Ishikawa (cell line): ENCODE data around the gene TMEM108.

Experiments used
- CEBPB ChIP-seq: IDR thresholded peaks from 2 replicates; pipeline ENCODE4 v1.6.1; 2012
- CREB1 ChIP-seq: IDR thresholded peaks from 2 replicates; pipeline ENCODE4 v1.6.1; 2012; ENCODE audit warnings: low read depth
- EGR1 ChIP-seq: IDR thresholded peaks from 2 replicates; pipeline ENCODE4 v1.6.1; 2012
- EP300 ChIP-seq: IDR thresholded peaks from 2 replicates; pipeline ENCODE4 v1.6.1; 2012; ENCODE audit warnings: borderline replicate concordance
- FOXM1 ChIP-seq: IDR thresholded peaks from 2 replicates; pipeline ENCODE4 v1.6.1; 2012; ENCODE audit warnings: low read depth, borderline replicate concordance
- NFIC ChIP-seq: IDR thresholded peaks from 2 replicates; pipeline ENCODE4 v1.6.1; 2012
- RAD21 ChIP-seq: IDR thresholded peaks from 2 replicates; pipeline ENCODE4 v1.6.1; 2012; ENCODE audit warnings: low read depth
- TAF1 ChIP-seq: IDR thresholded peaks from 2 replicates; pipeline ENCODE4 v1.6.1; 2012; ENCODE audit warnings: low read depth, mild to moderate bottlenecking
- TCF12 ChIP-seq: IDR thresholded peaks from 2 replicates; pipeline ENCODE4 v1.6.1; 2012; ENCODE audit warnings: low read depth
- TEAD4 ChIP-seq: IDR thresholded peaks from 2 replicates; pipeline ENCODE4 v1.6.1; 2012
- USF1 ChIP-seq: IDR thresholded peaks from 2 replicates; pipeline ENCODE4 v1.6.1; 2012
- YY1 ChIP-seq: IDR thresholded peaks from 2 replicates; pipeline ENCODE4 v1.6.1; 2012; ENCODE audit warnings: low read depth
- ZBTB7A ChIP-seq: IDR thresholded peaks from 2 replicates; pipeline ENCODE4 v1.6.1; 2012; ENCODE audit warnings: low read depth
- TF ChIP-seq, protein P1 (sequence below): IDR thresholded peaks from 2 replicates; pipeline ENCODE4 v1.6.1; 2012; ENCODE audit warnings: low read depth, mild to moderate bottlenecking
- TF ChIP-seq, protein P2 (sequence below): IDR thresholded peaks from 2 replicates; pipeline ENCODE4 v1.6.1; 2012

The TMEM108 gene

GRCh38 chr3:133300102-133300501, 261.9 kb downstream of the TMEM108 start:
- TF ChIP-seq TCF12 (no peak), TEAD4 (no peak), EP300 (no peak), TAF1 (no peak), FOXM1 (no peak), NFIC (no peak), EGR1 (no peak)

DNA sequence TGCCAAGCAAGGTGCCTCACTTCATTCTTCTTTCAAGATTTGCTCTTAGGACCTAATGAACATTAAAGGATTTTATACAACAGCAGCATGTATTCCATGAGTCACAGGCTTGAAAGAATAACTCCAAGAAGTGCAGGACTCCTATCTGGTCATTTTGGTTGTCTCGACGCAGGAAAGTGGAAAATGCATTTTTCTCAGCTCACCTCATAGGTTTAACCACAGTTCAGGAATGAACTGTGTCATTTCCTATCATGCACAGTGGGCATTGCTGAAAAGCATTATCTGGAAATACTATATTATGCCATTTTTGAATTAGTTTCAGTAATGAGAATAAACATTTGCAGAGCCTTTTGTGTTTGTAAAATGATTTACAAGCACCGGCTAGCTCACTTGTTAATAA, 263.0 kb downstream of the TMEM108 start:
- TF ChIP-seq TAF1 (no peak), CREB1 (no peak), EP300 (no peak)

GRCh38 chr3:133301731-133302130, 263.5 kb downstream of the TMEM108 start:
- TF ChIP-seq, protein P1, sequence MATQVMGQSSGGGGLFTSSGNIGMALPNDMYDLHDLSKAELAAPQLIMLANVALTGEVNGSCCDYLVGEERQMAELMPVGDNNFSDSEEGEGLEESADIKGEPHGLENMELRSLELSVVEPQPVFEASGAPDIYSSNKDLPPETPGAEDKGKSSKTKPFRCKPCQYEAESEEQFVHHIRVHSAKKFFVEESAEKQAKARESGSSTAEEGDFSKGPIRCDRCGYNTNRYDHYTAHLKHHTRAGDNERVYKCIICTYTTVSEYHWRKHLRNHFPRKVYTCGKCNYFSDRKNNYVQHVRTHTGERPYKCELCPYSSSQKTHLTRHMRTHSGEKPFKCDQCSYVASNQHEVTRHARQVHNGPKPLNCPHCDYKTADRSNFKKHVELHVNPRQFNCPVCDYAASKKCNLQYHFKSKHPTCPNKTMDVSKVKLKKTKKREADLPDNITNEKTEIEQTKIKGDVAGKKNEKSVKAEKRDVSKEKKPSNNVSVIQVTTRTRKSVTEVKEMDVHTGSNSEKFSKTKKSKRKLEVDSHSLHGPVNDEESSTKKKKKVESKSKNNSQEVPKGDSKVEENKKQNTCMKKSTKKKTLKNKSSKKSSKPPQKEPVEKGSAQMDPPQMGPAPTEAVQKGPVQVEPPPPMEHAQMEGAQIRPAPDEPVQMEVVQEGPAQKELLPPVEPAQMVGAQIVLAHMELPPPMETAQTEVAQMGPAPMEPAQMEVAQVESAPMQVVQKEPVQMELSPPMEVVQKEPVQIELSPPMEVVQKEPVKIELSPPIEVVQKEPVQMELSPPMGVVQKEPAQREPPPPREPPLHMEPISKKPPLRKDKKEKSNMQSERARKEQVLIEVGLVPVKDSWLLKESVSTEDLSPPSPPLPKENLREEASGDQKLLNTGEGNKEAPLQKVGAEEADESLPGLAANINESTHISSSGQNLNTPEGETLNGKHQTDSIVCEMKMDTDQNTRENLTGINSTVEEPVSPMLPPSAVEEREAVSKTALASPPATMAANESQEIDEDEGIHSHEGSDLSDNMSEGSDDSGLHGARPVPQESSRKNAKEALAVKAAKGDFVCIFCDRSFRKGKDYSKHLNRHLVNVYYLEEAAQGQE: no peak
- TF ChIP-seq YY1 (no peak), EP300 (no peak), USF1 (no peak), RAD21 (no peak), TEAD4 (no peak), CREB1 (no peak), FOXM1 (no peak), TAF1 (no peak)

DNA sequence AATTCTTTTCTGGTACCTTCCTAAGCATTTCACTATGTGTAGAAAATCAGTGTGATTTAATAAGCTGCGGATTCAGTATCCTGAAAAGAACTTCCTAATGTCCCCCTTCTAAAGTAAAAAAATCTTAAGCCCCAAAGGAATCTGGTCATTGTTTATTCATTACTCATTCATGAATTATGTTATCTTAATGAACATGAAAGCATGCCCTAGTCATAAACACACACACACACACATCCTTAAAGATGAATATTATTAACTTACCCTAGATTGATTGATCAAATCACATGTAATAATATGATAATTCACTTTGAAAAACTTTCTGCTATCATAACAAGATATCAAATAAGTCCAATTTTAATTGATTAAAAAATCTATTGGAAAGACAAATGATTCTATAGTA, 265.2 kb downstream of the TMEM108 start:
- TF ChIP-seq YY1 (no peak), USF1 (no peak), CEBPB (no peak), CREB1 (no peak), FOXM1 (no peak), EGR1 (no peak), TCF12 (no peak), ZBTB7A (no peak)

DNA sequence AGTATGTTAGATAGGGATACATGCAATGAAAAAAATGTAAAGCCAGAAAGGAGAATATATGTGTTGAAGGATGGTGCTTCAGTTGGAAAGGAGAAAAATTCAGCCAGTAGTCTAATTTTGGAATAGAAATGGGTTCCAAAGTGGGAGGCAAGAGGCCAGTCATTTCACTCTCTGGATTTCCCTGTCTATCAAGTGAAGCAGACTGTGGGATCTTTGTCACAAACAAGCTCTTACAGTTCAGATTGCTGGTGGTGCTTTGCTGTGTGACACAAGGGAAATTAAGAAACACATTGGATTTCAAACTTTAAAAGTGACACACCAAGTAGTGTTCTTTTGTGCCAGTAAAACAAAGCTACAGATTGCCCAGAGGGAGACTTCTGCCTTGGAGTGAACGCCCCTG, 279.7 kb downstream of the TMEM108 start:
- TF ChIP-seq, protein P2, sequence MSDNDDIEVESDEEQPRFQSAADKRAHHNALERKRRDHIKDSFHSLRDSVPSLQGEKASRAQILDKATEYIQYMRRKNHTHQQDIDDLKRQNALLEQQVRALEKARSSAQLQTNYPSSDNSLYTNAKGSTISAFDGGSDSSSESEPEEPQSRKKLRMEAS: no peak
- TF ChIP-seq CEBPB (no peak), YY1 (no peak), EGR1 (no peak), EP300 (no peak), TAF1 (no peak), FOXM1 (no peak), USF1 (no peak), ZBTB7A (no peak), CREB1 (no peak), RAD21 (no peak), TCF12 (no peak), NFIC (no peak), TEAD4 (no peak)
- TF ChIP-seq, protein P1: no peak

DNA sequence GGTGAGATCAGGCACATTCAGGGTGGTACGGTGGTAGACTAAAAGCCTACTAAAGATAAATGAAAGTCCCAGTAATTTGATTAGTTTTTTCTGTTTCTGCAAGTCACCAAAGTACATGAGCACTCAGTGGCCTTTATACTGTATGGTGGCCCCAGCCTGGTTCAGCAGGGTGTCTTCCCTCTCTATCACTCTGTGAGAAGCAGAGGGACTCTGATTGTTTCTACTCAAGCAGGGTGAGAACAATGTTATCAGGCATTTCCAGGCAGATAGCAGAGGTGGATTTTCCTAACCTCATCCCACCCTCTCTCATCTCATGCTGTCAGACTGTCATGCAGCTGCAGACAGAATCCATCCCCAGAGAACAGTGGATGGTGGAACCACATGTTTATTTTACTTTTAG, 290.2 kb downstream of the TMEM108 start:
- no peak for TF ChIP-seq RAD21
- no peak for TF ChIP-seq CREB1

- TF ChIP-seq USF1 (no peak), TEAD4 (no peak), TCF12 (no peak), RAD21 (no peak), CREB1 (no peak), EGR1 (no peak), EP300 (no peak), NFIC (no peak), TAF1 (no peak), ZBTB7A (no peak), FOXM1 (no peak), YY1 (no peak), CEBPB (no peak)
- TF ChIP-seq, protein P2: no peak
- TF ChIP-seq, protein P1: no peak
Measured at GRCh38 chr3:133329626-133330025, 291.4 kb downstream of the TMEM108 start.
